ENCODE data around the gene ARID1B.

ARID1B gene

DNA sequence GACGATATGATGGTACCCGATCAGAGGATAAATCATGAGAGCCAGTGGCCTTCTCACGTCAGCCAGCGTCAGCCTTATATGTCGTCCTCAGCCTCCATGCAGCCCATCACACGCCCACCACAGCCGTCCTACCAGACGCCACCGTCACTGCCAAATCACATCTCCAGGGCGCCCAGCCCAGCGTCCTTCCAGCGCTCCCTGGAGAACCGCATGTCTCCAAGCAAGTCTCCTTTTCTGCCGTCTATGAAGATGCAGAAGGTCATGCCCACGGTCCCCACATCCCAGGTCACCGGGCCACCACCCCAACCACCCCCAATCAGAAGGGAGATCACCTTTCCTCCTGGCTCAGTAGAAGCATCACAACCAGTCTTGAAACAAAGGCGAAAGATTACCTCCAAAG is 423.9 kb downstream of the ARID1B start:
- DNase-seq: no peak

DNA sequence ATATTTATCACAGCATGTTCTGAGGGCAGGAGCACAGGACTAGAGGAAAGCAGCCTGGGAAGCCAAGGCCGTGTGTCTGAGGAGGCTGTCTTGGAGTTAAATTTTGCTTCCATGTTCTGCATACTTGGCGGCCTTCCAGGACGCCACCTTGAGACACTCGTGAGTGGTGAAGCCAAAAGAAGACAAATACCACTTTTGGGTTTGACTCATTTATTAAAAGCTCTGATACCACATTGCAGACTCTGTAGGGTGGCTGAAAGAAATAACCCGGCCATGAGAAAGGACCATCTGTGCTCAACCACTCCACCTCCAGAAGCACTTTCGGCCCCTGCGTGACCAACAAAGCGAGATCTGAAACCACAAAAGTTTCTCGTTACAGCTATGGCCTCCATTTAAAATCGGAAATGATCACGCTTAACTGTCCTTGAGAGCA is 426.1 kb downstream of the ARID1B start:
- DNase-seq: no peak

GRCh38 chr6:157203764-157204163 is 426.6 kb downstream of the ARID1B start:
- no peak for DNase-seq

DNA sequence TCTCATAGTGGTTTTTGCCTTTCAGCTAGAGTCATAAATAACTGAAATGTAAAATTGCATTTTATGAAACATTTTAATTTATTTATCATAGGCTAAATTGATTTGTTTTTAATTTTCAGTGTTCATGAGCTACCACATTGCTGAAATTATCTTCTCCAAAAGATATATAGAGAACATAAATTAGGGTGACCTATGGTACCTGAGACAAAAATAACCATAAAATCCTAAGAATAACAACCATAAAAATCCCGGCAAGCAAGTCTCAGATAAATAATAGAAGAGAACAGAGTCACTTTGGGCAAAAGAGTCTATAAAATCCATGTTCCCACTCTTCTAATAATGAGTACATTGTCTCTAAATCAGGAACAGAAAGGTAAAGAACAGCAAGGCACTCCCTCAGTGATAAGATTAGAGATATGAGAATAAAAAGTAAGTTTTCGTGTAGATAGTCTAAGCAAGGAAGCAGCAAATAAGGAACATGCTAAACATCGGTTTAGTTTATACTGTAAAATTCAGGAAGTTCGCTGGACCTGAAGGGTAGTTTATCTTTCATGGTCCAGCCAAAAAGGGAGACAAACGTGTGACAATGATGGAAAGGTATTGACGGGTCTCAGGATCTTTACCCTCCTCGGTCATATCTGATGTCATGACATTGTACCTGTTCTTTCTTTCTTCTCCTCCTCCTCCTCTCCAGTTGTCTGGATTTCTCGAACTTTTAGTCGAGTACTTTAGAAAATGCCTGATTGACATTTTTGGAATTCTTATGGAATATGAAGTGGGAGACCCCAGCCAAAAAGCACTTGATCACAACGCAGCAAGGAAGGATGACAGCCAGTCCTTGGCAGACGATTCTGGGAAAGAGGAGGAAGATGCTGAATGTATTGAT is 428.5 kb downstream of the ARID1B start:
- DNase-seq: no peak

- no peak for DNase-seq
These were observed 429.2 kb downstream of the ARID1B start for GRCh38 chr6:157206359-157206815.

- DNase-seq: no peak
These were observed 430.4 kb downstream of the ARID1B start for GRCh38 chr6:157207521-157208076.

GRCh38 chr6:157209865-157210530 is 432.8 kb downstream of the ARID1B start:
- DNase-seq: no peak

DNA sequence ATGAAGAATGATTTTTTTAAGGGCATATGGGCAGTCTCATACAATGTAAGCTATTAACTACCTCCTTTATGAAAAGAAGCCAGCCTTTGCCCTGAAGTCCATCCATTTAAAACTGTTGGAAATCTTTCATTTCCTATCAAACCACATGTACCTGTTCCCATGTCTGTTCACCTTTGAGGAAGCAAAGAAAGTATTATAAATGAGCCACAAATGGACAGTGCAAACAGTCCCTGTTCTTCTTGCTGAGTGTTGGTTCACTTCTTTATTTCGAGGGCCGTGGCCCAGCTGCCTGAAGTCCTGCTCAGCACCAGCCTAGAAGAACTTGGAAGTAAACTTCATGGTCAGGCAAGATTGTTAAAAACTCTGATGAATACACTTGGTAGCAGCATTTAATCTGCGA is 433.8 kb downstream of the ARID1B start:
- DNase-seq: no peak

DNA sequence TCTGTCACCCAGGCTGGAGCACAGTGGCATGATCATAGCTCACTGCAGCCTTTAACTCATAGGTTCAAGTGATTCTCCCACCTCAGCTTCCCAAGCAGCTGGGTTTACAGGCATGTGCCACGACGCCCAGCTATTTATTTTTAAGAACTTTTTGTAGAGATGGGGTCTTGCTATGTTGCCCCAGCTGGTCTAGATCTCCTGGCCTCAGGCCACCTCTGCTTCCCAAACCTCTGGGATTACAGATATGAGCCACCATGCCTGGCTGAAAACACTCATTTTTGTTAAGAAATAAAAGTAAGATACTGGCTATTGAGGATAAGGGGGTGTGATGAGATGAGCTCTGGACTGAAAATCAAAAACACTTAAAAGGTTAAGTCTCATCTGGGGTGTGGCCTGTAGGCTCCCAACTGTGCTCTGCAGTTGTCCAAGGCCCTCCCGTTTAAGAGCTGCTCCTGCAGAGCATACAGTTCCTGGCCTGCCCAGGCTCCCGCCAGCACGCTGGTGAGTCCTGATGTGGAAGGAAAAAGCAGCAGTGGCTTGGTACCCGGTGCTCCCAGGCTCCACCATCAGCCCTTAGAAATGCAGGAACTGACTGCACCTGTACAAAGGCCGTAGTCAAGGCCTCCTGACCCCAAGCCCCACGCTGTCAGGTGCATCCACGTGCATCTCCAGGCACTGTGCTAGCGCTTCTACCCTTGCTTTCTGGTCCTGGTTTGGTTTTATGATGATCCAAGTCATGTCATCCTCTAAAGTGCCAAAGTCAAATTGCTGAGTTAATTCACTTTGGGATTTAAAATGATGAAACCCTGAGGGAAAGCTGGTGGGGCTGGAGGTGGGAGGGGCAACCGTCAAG is 434.7 kb downstream of the ARID1B start:
- no peak for DNase-seq

- DNase-seq: no peak
These were observed 436.2 kb downstream of the ARID1B start for GRCh38 chr6:157213426-157213825.

DNA sequence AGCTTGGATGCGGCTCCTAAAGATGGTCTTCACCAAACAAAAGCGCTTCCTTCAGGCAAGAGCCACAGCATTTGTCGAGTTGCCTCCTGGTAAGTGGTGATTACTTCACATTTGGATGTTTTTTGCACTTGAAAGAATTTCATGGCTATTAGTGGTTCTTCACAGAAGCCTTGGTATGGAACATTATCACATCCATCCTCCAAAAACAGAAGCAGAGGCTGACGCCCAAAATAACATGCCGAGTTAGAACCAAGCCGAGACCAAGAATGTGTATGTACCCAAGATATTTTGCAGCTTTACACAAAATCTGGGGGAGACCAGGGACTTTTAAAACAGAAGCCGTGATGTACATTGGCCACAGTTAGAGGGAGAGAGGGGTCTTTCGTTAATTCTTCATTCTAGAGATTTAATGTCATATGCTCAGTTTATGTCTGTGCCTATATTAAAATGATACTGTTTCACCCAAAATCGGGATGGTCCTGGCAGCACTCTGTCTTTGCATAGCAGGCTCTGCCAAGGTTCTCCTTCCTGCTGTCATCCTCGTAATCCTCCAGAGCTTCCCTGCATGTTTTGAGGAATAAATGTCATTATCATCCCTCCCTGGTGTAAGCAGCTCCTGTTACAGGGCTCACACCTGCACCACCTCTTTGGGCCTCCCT is 436.9 kb downstream of the ARID1B start:
- no peak for DNase-seq

DNA sequence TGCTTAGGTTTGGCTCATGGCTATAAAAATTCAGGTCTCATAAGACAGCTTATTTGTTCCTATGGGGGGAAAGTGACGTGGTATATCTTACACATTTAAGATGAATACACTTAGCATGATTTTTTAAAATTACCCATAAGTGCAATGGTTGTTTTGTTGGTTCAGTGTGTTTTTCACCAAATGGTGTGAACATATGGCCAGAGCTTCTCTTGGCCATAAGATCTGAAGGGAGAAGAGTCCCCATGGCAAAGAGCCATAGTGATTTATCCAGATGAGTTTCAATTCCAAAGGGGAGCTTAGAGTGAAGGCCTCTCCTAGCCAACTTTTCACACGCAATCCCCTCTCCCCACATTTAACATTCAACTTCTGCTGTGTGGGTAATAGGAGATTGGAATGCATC is 438.5 kb downstream of the ARID1B start:
- DNase-seq: no peak

GRCh38 chr6:157216570-157216969 is 439.4 kb downstream of the ARID1B start:
- DNase-seq: no peak

DNA sequence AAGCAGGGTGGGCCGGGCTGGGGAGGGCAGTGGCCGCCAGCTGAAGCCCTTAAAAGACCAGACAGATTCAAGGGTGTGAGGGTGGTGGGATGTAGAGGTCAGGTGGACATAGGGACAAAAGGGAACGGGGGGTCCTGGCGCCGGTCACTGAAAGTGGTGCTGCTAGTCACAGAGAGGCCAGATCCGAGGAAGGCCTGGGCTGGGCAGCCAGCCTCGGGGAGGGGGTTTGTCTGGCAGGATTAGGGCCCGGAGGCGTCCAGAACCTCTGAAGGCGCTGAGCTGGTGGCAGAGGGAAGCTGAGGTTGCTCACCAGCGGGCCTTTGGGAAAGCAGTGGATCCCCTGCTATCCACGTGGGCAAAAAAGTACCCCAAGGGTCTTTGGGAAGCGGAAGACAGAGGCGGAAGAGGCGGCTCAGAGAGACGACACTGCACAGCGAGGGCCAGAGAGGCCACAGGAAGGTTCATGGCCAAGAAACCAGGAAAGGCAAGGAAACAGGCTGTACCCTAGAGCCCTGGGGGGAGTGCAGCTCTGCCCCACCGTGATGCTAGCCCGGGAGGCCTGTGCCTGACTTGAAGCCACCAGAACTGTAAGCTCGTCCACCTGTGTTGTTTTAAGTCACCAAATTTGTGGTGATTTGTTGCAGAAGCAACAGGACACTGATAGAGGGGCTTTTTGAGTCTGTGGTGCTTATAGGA is 440.2 kb downstream of the ARID1B start:
- DNase-seq: no peak

DNA sequence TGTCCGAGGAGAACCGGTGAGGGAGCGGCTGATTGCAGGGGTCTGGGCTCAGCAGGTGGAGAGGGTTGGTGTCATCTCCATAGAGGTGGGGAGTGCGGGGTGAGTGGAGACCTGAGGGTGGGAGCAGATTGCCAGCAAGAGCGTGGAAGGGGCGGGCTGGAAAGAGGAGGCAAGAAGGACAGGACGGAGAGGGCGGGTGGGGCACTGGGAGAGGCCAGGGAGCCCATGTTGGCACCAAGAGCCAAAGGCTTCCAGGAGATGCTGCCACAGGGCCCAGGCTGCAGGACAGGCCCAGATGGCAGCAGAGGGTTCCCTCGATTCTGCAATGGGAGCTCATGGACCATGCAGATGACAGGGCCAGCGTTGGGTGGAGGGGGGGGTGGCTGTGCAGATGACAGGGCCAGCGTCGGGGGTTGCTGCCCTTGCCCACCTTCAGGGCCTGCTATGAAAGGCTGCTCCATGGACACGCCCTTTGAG is 440.8 kb downstream of the ARID1B start:
- DNase-seq: no peak

DNA sequence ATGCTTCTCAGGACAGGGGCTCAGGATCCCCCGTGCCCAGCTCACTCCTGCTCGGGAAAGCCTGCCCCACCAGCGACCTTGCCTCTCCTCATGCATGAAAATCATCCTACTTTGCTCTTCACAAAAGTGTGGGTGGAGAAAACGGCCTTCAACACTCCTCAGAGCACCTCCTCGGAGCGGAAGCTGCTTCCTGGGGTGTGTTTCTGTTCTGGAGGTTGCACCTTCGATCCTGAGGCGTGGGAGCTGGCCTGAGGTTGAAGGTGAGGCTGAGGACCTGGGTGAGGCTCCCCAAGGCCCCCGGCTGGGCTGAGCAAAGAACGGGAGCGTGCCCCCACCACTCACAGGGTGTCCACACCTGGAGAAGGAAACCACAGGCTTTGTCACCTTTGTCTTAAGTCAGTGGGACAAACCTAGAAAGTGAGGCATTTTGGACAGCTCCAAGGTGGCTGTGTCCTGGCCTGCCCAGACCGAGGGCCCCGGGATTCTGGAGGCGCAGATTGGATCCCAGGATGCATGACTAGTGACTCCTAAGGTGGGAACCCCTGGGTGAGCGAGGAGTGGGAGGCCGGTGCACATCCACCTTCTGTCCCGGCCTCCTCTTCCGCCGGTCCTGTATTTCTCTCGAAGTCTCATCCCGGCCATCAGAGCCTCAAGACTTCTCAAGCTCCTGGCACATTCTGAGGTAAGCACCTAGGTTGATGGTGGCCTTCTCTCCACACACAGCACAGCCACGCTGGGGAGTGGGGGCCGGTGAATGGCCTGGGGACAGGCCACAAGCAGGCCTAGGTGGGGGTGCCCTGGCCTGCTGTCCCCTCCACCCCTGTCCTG is 441.4 kb downstream of the ARID1B start:
- no peak for DNase-seq

GRCh38 chr6:157219201-157220200 is 442.3 kb downstream of the ARID1B start:
- DNase-seq: peak; percentile 54

DNA sequence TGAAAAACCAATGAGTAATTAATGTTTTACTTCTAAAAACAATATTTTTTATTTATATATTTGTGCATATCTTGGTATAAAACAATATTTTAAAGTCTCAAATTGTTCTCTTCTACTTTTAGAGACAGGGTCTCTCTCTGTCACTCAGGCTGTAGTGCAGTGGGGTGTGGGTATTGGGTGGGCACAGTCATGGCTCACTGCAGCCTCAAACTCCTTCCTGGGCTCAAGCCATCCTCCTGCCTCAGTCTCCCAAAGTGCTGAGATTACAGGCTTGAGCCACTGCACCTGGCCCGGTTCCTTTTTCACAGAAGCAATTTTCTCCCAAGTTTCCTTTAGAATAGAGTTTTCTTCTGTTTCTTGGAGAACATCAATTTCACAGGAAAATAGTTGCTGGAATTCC is 443.3 kb downstream of the ARID1B start:
- DNase-seq: no peak

Data from EL (cell line).